ENCODE measurements around the gene HIRIP3.
A peak's percentile ranks its signal among the peaks of the same experiment; 100 is the strongest.
"Not testable (repeated sequence)": the region's sequence is repeated elsewhere in the genome, so short reads cannot be mapped to it uniquely, and the experiment has no call there.

The HIRIP3 gene

GRCh38 chr16:30015450-30015849, 20.0 kb upstream of the HIRIP3 start:
- not testable (repeated sequence) for DNase-seq

GRCh38 chr16:30012598-30012997, 17.2 kb upstream of the HIRIP3 start:
- not testable (repeated sequence) for DNase-seq

GRCh38 chr16:30011714-30012504, 16.5 kb upstream of the HIRIP3 start:
- no peak for DNase-seq

GRCh38 chr16:30010844-30011713, 15.7 kb upstream of the HIRIP3 start, which contains the start of gene DOC2A:
Gene DOC2A, minus strand, starts transcription at chr16:30011027. Its CDS starts 805 bp downstream, at chr16:30010222.
- DNase-seq, result peak; percentile 62

GRCh38 chr16:30009990-30010843, 14.8 kb upstream of the HIRIP3 start:
- DNase-seq, result no peak

- DNase-seq, result peak; percentile 20
Observed at GRCh38 chr16:30009085-30009862, 13.9 kb upstream of the HIRIP3 start.

- DNase-seq, result no peak
Observed at GRCh38 chr16:30007378-30007895, 12.0 kb upstream of the HIRIP3 start.

GRCh38 chr16:30006659-30007377, 11.4 kb upstream of the HIRIP3 start:
- no peak for DNase-seq

- no peak for DNase-seq
Observed at GRCh38 chr16:30006095-30006473, 10.7 kb upstream of the HIRIP3 start.

GRCh38 chr16:30005341-30006094, 10.1 kb upstream of the HIRIP3 start:
- DNase-seq, result peak; percentile 76

- peak; percentile 98 for DNase-seq
Observed at GRCh38 chr16:30004811-30005242, 9.4 kb upstream of the HIRIP3 start.

- peak; percentile 98 for DNase-seq
Observed at GRCh38 chr16:30004424-30004776, 9.0 kb upstream of the HIRIP3 start.

- DNase-seq, result no peak
Observed at GRCh38 chr16:30003670-30004423, 8.4 kb upstream of the HIRIP3 start.

GRCh38 chr16:30002614-30003346, 7.4 kb upstream of the HIRIP3 start:
- DNase-seq, result no peak

- no peak for DNase-seq
Observed at GRCh38 chr16:30000735-30001631, 5.6 kb upstream of the HIRIP3 start.

GRCh38 chr16:29999605-30000004, 4.2 kb upstream of the HIRIP3 start:
- DNase-seq, result no peak

GRCh38 chr16:29996766-29997250, 1.4 kb upstream of the HIRIP3 start:
- no peak for DNase-seq

All from NCI-H510A treated with DMSO at 0.1 percent for 48 hours (cell line).